ENCODE measurements around the gene ZNF485.

GRCh38 chr10:43584051-43584450 lies 22.2 kb upstream of the ZNF485 start:
- TF ChIP-seq CTCF (IDR thresholded peaks at IDR 0.05) (no peak), POLR2A (IDR thresholded peaks at IDR 0.05) (no peak), EP300 (IDR thresholded peaks at IDR 0.05) (no peak)

All from ovary (tissue), 3 donors.